HG03558 (cell line): ENCODE measurements around the gene UGT1A8.
"Not testable (repeated sequence)": the region's sequence is repeated elsewhere in the genome, so short reads cannot be mapped to it uniquely, and the experiment has no call there.

Experiments
- ATAC-seq: cut with Tn5 transposase; IDR thresholded peaks from one replicate; pipeline ENCODE4 v1.9.1; 2021; ENCODE audit warnings: moderate number of reproducible peaks; ENCODE audit not compliant: unreplicated experiment; ENCODE audit errors: extremely low read depth

UGT1A8 gene

GRCh38 chr2:233681521-233682099 is 64.2 kb downstream of the UGT1A8 start, which contains the start of gene UGT1A7:
TSS of gene UGT1A7 (plus strand) at chr2:233681901. CDS start at chr2:233681938, 37 bp downstream.
- ATAC-seq: no peak

GRCh38 chr2:233684640-233685039 is 67.2 kb downstream of the UGT1A8 start:
- no peak for ATAC-seq

- no peak for ATAC-seq
Observed at GRCh38 chr2:233686928-233687327, 69.5 kb downstream of the UGT1A8 start.

GRCh38 chr2:233688341-233688740 is 70.9 kb downstream of the UGT1A8 start:
- ATAC-seq: no peak

GRCh38 chr2:233689031-233689430 is 71.6 kb downstream of the UGT1A8 start:
- no peak for ATAC-seq

- no peak for ATAC-seq
Observed at GRCh38 chr2:233689501-233689900, 72.1 kb downstream of the UGT1A8 start.

- ATAC-seq: no peak
Observed at GRCh38 chr2:233690444-233690843, 73.0 kb downstream of the UGT1A8 start.

- ATAC-seq: no peak
Observed at GRCh38 chr2:233691443-233692433, 74.3 kb downstream of the UGT1A8 start.

- ATAC-seq: no peak
Observed at GRCh38 chr2:233692648-233693047, 75.2 kb downstream of the UGT1A8 start, which contains the start of gene UGT1A6. TSS of gene UGT1A6 (plus strand) at chr2:233692890. CDS start at chr2:233693005, 115 bp downstream.

GRCh38 chr2:233693963-233694362 is 76.5 kb downstream of the UGT1A8 start:
- ATAC-seq: no peak

GRCh38 chr2:233698740-233699139 is 81.3 kb downstream of the UGT1A8 start:
- no peak for ATAC-seq

GRCh38 chr2:233699424-233700027 is 82.1 kb downstream of the UGT1A8 start:
- ATAC-seq: no peak

GRCh38 chr2:233700028-233700635 is 82.7 kb downstream of the UGT1A8 start:
- no peak for ATAC-seq

GRCh38 chr2:233700842-233701241 is 83.4 kb downstream of the UGT1A8 start:
- not testable (repeated sequence) for ATAC-seq

GRCh38 chr2:233702238-233702637 is 84.8 kb downstream of the UGT1A8 start:
- no peak for ATAC-seq

GRCh38 chr2:233705911-233706506 is 88.6 kb downstream of the UGT1A8 start:
- no peak for ATAC-seq

GRCh38 chr2:233706720-233707119 is 89.3 kb downstream of the UGT1A8 start:
- no peak for ATAC-seq

- no peak for ATAC-seq
Observed at GRCh38 chr2:233707940-233708644, 90.7 kb downstream of the UGT1A8 start.

- ATAC-seq: no peak
Observed at GRCh38 chr2:233708942-233709341, 91.5 kb downstream of the UGT1A8 start.
